ENCODE results near the gene AVPR1A. TPM values are rescaled to one million over a fixed set of nuclear protein-coding genes. Genes with fewer than 3 reads are reported as not detected.
"Not testable (repeated sequence)": the region's sequence is repeated elsewhere in the genome, so short reads cannot be mapped to it uniquely, and the experiment has no call there.

AVPR1A gene
- polyA plus RNA-seq (2013, experiment 1 of 2): 0.26 TPM
- 0.35 TPM for polyA plus RNA-seq (2013, experiment 2 of 2)

DNA sequence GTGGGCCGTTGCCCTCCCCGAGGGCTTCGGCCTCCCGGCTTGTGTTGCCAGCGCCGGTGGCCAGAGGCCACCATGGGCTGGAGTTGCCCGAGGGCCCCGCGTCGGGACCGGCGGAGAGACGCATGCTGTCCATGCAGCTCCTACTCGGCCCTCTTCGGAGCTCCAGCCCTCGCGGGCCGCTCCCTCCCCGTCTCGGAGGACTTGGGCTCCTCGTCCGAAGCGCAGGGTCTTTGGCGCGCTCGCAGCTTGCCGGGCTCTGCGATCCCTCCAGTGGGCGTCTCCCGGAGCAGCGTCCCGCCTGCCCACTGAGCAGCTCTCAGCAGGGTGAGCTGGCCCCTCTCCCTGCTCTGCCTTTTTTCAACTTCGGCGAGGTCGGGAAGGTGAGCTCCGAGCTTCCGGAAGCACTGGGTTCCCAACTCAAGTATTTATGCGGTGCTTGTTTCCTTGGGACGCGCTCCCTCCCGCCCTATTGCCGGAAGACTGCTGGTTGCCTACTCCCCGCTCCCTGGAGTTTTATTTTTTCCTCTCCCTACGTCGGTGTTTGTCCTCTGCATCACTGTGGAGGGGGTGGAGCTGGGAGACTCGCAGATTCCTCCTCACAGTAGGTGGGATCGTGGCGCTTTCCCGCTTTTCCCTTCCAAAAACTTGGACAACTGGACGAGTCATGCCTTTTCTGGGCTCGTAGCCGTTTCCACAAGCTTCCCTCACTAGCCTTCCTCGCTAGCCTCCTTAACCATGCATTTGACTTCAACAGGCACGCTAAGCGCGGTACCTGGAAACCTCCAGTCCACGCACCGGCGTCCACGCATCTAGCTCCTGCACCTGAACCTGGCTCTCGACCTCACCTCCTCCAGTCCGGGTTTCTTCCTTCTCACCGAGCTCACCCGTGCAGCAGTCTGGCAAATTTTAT, at the start of gene AVPR1A:
Gene AVPR1A (minus strand): TSS at position 489 of the 910 bp plus-strand sequence. CDS start 365 bp downstream, at position 124.
- Histone ChIP-seq H3K27ac (ENCODE audit: low read depth, low read length, severe bottlenecking) (no peak within 1 kb of the TSS), H3K4me3 (ENCODE audit: extremely low read depth, insufficient read depth, low read length, poor library complexity, severe bottlenecking) (peak within 1 kb of the TSS; percentile 33), H3K9me3 (ENCODE audit: control insufficient read depth, low read length) (peaks cover 5% of the 10 kb centered on the region), H3K36me3 (ENCODE audit: control insufficient read depth, insufficient read depth, low read length) (no peaks in the 10 kb centered on the region), H3K4me1 (ENCODE audit: control insufficient read depth, insufficient read depth, low read length, poor library complexity, severe bottlenecking) (peaks cover 6% of the 10 kb centered on the region)
- 1% methylated on average over 50 to 60 of the region's 64 CpGs for WGBS, 2 experiments (ENCODE audit: insufficient coverage in 2 of 2)

DNA sequence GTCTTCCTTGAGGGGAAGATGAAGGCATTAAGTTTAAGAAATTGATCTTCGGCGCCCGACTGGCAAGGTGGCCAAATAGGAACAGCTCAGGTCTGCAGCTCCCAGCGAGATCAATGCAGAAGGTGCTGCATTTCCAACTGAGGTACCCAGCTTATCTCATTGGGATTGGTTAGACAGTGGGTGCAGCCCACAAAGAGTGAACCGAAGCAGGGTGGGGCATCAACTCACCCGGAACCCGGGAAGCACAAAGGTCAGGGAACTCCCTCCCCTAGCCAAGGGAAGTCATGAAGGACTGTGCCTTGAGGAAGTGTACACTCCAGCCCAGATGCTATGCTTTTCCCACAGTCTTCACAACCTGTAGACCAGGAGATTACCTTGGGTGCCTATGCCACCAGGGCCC, 45.2 kb upstream of the AVPR1A start:
- Histone ChIP-seq H3K4me3 (ENCODE audit: extremely low read depth, insufficient read depth, low read length, poor library complexity, severe bottlenecking) (no peak overlapping the region), H3K4me1 (ENCODE audit: control insufficient read depth, insufficient read depth, low read length, poor library complexity, severe bottlenecking) (no peaks in the 10 kb centered on the region), H3K36me3 (ENCODE audit: control insufficient read depth, insufficient read depth, low read length) (no peaks in the 10 kb centered on the region), H3K27ac (ENCODE audit: low read depth, low read length, severe bottlenecking) (no peak overlapping the region), H3K9me3 (ENCODE audit: control insufficient read depth, low read length) (no peaks in the 10 kb centered on the region)
- 90 to 96% methylated on average over 6 to 7 of the region's 7 CpGs for WGBS, 2 experiments (ENCODE audit: insufficient coverage in 2 of 2)

DNA sequence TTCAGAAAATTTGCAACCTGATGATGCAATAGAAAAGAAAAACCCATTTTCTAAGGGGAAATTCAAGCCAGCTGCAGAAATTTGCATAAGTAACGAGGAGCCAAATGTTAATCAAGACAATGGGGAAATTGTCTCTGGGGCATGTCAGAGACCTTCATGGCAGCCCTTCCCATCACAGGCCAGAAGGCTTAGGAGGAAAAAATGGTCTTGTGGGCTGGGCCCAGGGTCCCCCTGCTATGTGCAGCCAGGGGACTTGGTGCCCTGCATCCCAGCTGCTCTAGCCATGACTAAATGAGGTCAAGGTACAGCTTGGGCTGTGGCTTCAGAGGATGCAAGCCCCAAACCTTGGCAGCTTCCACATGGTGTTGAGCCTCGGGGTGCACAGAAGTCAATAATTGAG, 28.2 kb upstream of the AVPR1A start:
- WGBS, 2 experiments (ENCODE audit: insufficient coverage in 2 of 2): 68 to 88% methylated on average over 2 of the region's 2 CpGs

DNA sequence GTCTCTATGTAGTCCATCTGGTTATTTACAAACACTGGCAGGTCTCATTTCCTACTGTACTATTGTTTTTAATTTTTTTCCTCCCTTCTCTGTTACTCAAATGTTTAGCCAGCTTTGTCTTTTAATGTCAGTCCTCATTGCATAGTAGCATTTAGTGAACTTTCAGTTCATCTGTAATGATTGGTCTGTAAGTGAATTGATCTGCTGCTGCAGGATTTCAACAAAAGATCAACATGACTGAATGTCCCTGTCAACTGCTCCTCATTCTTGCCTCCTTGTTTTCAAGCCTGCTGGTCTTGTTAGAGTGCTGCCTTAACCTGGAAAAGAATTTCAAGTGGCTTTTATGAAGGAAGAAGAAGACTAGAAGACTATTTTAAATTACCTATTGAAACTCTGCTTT, 19.3 kb upstream of the AVPR1A start:
- Histone ChIP-seq H3K36me3 (ENCODE audit: control insufficient read depth, insufficient read depth, low read length) (no peaks in the 10 kb centered on the region), H3K27ac (ENCODE audit: low read depth, low read length, severe bottlenecking) (no peak overlapping the region), H3K4me3 (ENCODE audit: extremely low read depth, insufficient read depth, low read length, poor library complexity, severe bottlenecking) (no peak overlapping the region), H3K9me3 (ENCODE audit: control insufficient read depth, low read length) (peaks cover 7% of the 10 kb centered on the region), H3K4me1 (ENCODE audit: control insufficient read depth, insufficient read depth, low read length, poor library complexity, severe bottlenecking) (no peaks in the 10 kb centered on the region)

More for the DNA sequence above, 28.2 kb upstream of the AVPR1A start:
- Histone ChIP-seq H3K36me3 (ENCODE audit: control insufficient read depth, insufficient read depth, low read length) (no peaks in the 10 kb centered on the region), H3K27ac (ENCODE audit: low read depth, low read length, severe bottlenecking) (no peak overlapping the region), H3K9me3 (ENCODE audit: control insufficient read depth, low read length) (peaks cover 28% of the 10 kb centered on the region), H3K4me3 (ENCODE audit: extremely low read depth, insufficient read depth, low read length, poor library complexity, severe bottlenecking) (no peak overlapping the region), H3K4me1 (ENCODE audit: control insufficient read depth, insufficient read depth, low read length, poor library complexity, severe bottlenecking) (no peaks in the 10 kb centered on the region)

DNA sequence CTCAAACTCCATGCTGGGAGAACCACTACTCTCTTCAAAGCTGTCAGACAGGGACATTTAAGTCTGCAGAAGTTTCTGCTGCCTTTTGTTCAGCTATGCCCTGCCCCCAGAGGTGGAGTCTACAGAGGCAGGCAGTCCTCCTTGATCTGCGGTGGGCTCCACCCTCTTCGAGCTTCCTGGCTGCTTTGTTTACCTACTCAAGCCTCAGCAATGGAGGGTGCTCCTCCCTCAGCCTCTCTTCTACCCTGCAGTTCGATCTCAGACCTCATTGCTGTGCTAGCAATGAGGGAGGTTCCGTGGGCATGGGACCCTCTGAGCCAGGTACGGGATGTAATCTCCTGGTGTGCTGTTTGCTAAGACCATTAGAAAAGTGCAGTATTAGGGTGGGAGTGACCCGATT, 16.7 kb upstream of the AVPR1A start:
- H3K27ac ChIP-seq (ENCODE audit: low read depth, low read length, severe bottlenecking); H3K4me1 ChIP-seq (ENCODE audit: control insufficient read depth, insufficient read depth, low read length, poor library complexity, severe bottlenecking); H3K9me3 ChIP-seq (ENCODE audit: control insufficient read depth, low read length); H3K36me3 ChIP-seq (ENCODE audit: control insufficient read depth, insufficient read depth, low read length); H3K4me3 ChIP-seq (ENCODE audit: extremely low read depth, insufficient read depth, low read length, poor library complexity, severe bottlenecking): not testable (repeated sequence)
- 87 to 88% methylated on average over 5 of the region's 6 CpGs for WGBS, 2 experiments (ENCODE audit: insufficient coverage in 2 of 2)

DNA sequence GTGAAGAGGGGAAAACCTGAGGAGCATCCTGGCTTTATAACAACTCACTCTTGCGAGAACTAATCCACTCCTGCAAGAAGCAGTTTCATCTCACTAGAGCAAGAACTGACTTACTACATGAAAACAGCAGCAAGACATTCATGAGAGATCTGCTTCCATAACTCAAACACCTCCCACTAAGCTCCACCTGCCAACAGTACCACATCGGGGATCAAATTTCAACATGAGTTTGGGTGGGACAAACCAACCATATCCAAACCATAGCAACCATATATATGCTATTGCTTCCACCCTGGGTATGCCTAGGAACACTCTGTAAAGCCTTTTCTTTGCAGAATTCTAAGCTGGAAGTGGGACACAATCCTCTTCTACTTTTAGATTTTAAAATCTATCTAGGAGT, 13.9 kb upstream of the AVPR1A start:
- 83 to 93% methylated on average over 1 to 2 of the region's 2 CpGs for WGBS, 2 experiments (ENCODE audit: insufficient coverage in 2 of 2)
- Histone ChIP-seq H3K27ac (ENCODE audit: low read depth, low read length, severe bottlenecking) (no peak overlapping the region), H3K4me1 (ENCODE audit: control insufficient read depth, insufficient read depth, low read length, poor library complexity, severe bottlenecking) (no peaks in the 10 kb centered on the region), H3K9me3 (ENCODE audit: control insufficient read depth, low read length) (no peaks in the 10 kb centered on the region), H3K36me3 (ENCODE audit: control insufficient read depth, insufficient read depth, low read length) (no peaks in the 10 kb centered on the region), H3K4me3 (ENCODE audit: extremely low read depth, insufficient read depth, low read length, poor library complexity, severe bottlenecking) (no peak overlapping the region)

DNA sequence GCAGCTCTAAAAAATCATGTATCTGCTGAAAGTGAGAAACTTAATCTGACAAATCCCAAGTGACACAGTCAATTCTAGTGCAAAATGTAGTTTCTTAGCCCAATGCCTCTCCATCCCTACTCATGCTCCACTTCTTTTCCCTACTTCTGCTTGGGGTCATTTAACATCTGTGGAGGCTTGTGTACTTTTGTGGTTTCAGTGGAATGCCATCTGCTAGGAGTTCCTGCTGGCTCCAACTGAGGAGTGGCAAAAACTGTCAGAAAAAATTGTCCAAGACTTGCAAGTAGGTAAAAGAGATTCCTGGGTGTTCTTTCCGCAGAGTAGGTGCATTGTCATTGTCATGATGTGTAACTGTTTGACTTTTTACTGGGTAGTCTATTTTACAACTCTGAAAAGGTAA, 12.5 kb upstream of the AVPR1A start:
- WGBS, 2 experiments (ENCODE audit: insufficient coverage in 2 of 2): 86 to 100% methylated on average over 1 of the region's 1 CpG
- Histone ChIP-seq H3K4me3 (ENCODE audit: extremely low read depth, insufficient read depth, low read length, poor library complexity, severe bottlenecking) (no peak overlapping the region), H3K27ac (ENCODE audit: low read depth, low read length, severe bottlenecking) (no peak overlapping the region), H3K4me1 (ENCODE audit: control insufficient read depth, insufficient read depth, low read length, poor library complexity, severe bottlenecking) (no peaks in the 10 kb centered on the region), H3K36me3 (ENCODE audit: control insufficient read depth, insufficient read depth, low read length) (no peaks in the 10 kb centered on the region), H3K9me3 (ENCODE audit: control insufficient read depth, low read length) (no peaks in the 10 kb centered on the region)

DNA sequence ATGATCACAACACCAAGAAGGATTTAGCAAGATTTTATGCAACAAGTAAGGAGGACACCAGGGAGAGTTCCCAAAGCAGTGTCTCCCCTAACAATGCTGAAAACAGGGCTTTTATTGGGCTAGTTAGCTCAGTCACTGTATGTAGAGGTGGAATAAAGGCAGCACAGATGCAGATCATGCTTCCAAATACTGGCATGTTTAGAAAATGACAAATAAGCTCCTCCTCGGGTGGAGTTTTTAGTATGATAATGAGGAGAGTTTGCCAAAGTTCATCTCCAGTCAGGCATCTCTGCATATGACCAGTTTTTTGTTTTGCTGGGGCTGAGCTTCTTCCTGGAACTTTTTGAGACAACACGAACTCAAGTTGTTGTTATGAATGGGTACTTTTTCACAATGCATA, 4.4 kb upstream of the AVPR1A start:
- H3K4me3 ChIP-seq (ENCODE audit: extremely low read depth, insufficient read depth, low read length, poor library complexity, severe bottlenecking): no peak overlapping the region
- peaks cover 6% of the 10 kb centered on the region for H3K4me1 ChIP-seq (ENCODE audit: control insufficient read depth, insufficient read depth, low read length, poor library complexity, severe bottlenecking)
- H3K27ac ChIP-seq (ENCODE audit: low read depth, low read length, severe bottlenecking): no peak overlapping the region
- H3K36me3 ChIP-seq (ENCODE audit: control insufficient read depth, insufficient read depth, low read length): no peaks in the 10 kb centered on the region
- WGBS, 2 experiments (ENCODE audit: insufficient coverage in 2 of 2): 60% methylated on average over 1 of the region's 2 CpGs; no CpG with 5 or more reads in 1 of the 2 experiments
- H3K9me3 ChIP-seq (ENCODE audit: control insufficient read depth, low read length): peaks cover 5% of the 10 kb centered on the region

DNA sequence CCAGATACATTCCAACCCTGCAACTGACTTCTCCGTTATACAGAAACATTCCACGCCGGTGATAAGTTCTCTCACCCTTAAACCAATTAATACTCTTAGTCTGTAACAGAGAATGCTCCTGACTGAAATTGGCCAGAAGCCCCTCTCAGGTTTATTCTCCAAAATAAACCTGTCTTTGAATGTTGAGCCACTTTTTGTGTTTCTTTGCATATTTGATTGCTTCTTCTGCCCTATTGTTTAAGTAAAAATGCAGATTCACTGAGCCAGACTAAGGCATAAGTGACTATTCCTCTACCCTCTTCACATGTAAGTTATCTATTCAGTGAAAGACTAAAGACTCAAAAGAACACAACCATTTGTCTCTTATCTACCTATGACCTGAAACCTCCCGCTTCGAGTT, 3.6 kb upstream of the AVPR1A start:
- Histone ChIP-seq H3K27ac (ENCODE audit: low read depth, low read length, severe bottlenecking) (no peak overlapping the region), H3K36me3 (ENCODE audit: control insufficient read depth, insufficient read depth, low read length) (no peaks in the 10 kb centered on the region), H3K9me3 (ENCODE audit: control insufficient read depth, low read length) (peaks cover 5% of the 10 kb centered on the region), H3K4me3 (ENCODE audit: extremely low read depth, insufficient read depth, low read length, poor library complexity, severe bottlenecking) (no peak overlapping the region), H3K4me1 (ENCODE audit: control insufficient read depth, insufficient read depth, low read length, poor library complexity, severe bottlenecking) (peaks cover 6% of the 10 kb centered on the region)
- 95% methylated on average over 4 of the region's 5 CpGs; no CpG with 5 or more reads in 1 of the 2 experiments for WGBS, 2 experiments (ENCODE audit: insufficient coverage in 2 of 2)

DNA sequence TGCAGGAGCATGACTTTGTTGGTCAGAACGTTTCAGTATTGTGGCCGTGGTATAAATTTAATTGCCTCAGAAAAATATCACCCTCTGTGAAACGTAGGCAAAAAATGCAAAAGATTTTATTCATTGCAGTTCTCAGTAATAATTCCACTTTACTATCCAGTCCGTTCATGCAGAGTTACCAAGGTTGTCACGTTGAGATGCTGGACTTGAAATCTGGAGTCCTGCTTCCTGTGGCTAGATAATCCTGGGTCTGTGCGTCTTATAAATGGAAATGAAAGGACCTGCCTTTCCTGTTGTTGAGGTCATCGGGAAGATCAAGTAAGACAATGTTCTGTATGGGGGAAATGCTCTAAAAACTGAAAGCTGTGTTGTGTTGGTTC, 1.3 kb upstream of the AVPR1A start:
- H3K4me3 ChIP-seq (ENCODE audit: extremely low read depth, insufficient read depth, low read length, poor library complexity, severe bottlenecking): no peak overlapping the region

DNA sequence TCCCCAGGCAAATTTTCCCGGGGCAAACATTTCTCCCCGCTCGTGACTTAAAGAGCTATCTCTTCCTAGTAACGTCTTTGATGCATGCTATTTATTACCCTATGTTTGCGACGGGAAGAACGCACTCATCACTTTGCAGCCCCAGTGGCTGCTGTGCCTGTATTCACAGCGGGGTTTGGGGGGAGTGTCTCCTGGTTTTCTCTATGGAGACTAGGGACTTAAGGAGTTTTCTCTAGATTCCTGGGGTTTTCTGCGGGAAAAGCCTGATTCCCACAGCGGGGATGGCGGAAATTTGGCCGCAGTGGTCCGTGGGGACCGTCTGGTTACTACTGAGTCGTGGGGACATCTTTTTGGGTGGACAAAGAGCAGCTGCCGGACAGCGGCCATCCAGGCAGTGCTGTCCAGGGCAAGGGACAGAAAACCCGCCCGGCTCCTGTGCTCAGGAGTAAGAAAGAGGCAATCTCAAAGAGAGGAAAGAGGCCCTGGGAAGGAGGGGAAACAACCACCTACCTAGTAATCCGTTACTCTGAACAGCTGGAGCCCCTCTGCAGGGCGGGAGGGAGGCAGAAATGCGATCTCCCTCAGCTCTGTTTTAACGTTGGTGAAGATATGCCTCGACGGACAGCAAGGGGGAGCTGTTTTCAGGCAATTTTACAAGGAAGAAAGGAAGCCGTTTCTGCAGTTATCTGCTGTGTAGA, 771 bp upstream of the AVPR1A start:
- Histone ChIP-seq H3K4me1 (ENCODE audit: control insufficient read depth, insufficient read depth, low read length, poor library complexity, severe bottlenecking) (peaks cover 6% of the 10 kb centered on the region), H3K4me3 (ENCODE audit: extremely low read depth, insufficient read depth, low read length, poor library complexity, severe bottlenecking) (peak overlapping the region; percentile 33), H3K27ac (ENCODE audit: low read depth, low read length, severe bottlenecking) (no peak overlapping the region), H3K36me3 (ENCODE audit: control insufficient read depth, insufficient read depth, low read length) (no peaks in the 10 kb centered on the region), H3K9me3 (ENCODE audit: control insufficient read depth, low read length) (peaks cover 5% of the 10 kb centered on the region)
- WGBS, 2 experiments (ENCODE audit: insufficient coverage in 2 of 2): 1 to 3% methylated on average over 18 to 20 of the region's 26 CpGs

More for the DNA sequence above, 1.3 kb upstream of the AVPR1A start:
- Histone ChIP-seq H3K27ac (ENCODE audit: low read depth, low read length, severe bottlenecking) (no peak overlapping the region), H3K36me3 (ENCODE audit: control insufficient read depth, insufficient read depth, low read length) (no peaks in the 10 kb centered on the region), H3K4me1 (ENCODE audit: control insufficient read depth, insufficient read depth, low read length, poor library complexity, severe bottlenecking) (peaks cover 6% of the 10 kb centered on the region), H3K9me3 (ENCODE audit: control insufficient read depth, low read length) (peaks cover 5% of the 10 kb centered on the region)
- WGBS, 2 experiments (ENCODE audit: insufficient coverage in 2 of 2): 57 to 70% methylated on average over 4 of the region's 7 CpGs
